PC-3 (cell line): ENCODE measurements around the gene PABPN1L.

Experiments used
- CTCF ChIP-seq: fragments of 300-600 bp; sonication (generic); conservative IDR thresholded peaks from 2 replicates; pipeline ENCODE4 v1.5.1; 2017; ENCODE audit warnings: antibody characterized with exemption, low read depth, mild to moderate bottlenecking, low read length
- EZH2phosphoT487 ChIP-seq: fragments of 300-600 bp; sonication (generic); IDR thresholded peaks from 2 replicates; pipeline ENCODE4 v1.6.1; 2018; ENCODE audit warnings: mild to moderate bottlenecking, antibody characterized with exemption, low read length, borderline replicate concordance

- TF ChIP-seq EZH2phosphoT487: no peak
- TF ChIP-seq CTCF: no peak
Measured at GRCh38 chr16:88900662-88901052, 34.2 kb upstream of the PABPN1L start.
